ENCODE data around the gene EXD3. TPM values are rescaled to one million over a fixed set of nuclear protein-coding genes. Genes with fewer than 3 reads are reported as not detected.
"Not testable (repeated sequence)": the region's sequence is repeated elsewhere in the genome, so short reads cannot be mapped to it uniquely, and the experiment has no call there.

The EXD3 gene
- total and polyA plus RNA-seq, 9 donors: 7.4 to 19.0 (median 11.6) TPM

- Histone ChIP-seq H3K4me1 (ENCODE audit: control insufficient read depth, insufficient read depth, low read length) (peaks cover 21% of the 10 kb centered on the region), H3K27ac (ENCODE audit: low read length) (no peak overlapping the region), H3K9me3 (replicated peaks; ENCODE audit: control insufficient read depth, low read depth, low read length) (no peaks in the 10 kb centered on the region), H3K4me3 (ENCODE audit: low read length) (no peak overlapping the region), H3K27me3 (ENCODE audit: control insufficient read depth, insufficient read depth, low read length) (no peaks in the 10 kb centered on the region), H3K36me3 (ENCODE audit: control insufficient read depth, insufficient read depth, low read length) (no peaks in the 10 kb centered on the region)
- no peak for DNase-seq
- WGBS (ENCODE audit: insufficient coverage): 74% methylated on average over 26 of the region's 39 CpGs
These were observed 38.9 kb downstream of the EXD3 start for GRCh38 chr9:137383784-137384756.

- WGBS (ENCODE audit: insufficient coverage): 57% methylated on average over 14 of the region's 27 CpGs
- no peak for DNase-seq
These were observed 39.7 kb downstream of the EXD3 start for GRCh38 chr9:137383081-137383783.

GRCh38 chr9:137382444-137383080 lies 40.4 kb downstream of the EXD3 start:
- H3K27me3 ChIP-seq (ENCODE audit: control insufficient read depth, insufficient read depth, low read length): no peaks in the 10 kb centered on the region
- no peaks in the 10 kb centered on the region for H3K36me3 ChIP-seq (ENCODE audit: control insufficient read depth, insufficient read depth, low read length)
- H3K4me1 ChIP-seq (ENCODE audit: control insufficient read depth, insufficient read depth, low read length): peaks cover 7% of the 10 kb centered on the region
- H3K4me3 ChIP-seq (ENCODE audit: low read length): no peak overlapping the region
- 71% methylated on average over 24 of the region's 25 CpGs for WGBS (ENCODE audit: insufficient coverage)
- H3K9me3 ChIP-seq (replicated peaks; ENCODE audit: control insufficient read depth, low read depth, low read length): no peaks in the 10 kb centered on the region
- no peak overlapping the region for H3K27ac ChIP-seq (ENCODE audit: low read length)
- DNase-seq: no peak

More at GRCh38 chr9:137383081-137383783, 39.7 kb downstream of the EXD3 start:
- Histone ChIP-seq H3K27me3 (ENCODE audit: control insufficient read depth, insufficient read depth, low read length) (no peaks in the 10 kb centered on the region), H3K27ac (ENCODE audit: low read length) (no peak overlapping the region), H3K4me3 (ENCODE audit: low read length) (no peak overlapping the region), H3K9me3 (replicated peaks; ENCODE audit: control insufficient read depth, low read depth, low read length) (no peaks in the 10 kb centered on the region), H3K36me3 (ENCODE audit: control insufficient read depth, insufficient read depth, low read length) (no peaks in the 10 kb centered on the region), H3K4me1 (ENCODE audit: control insufficient read depth, insufficient read depth, low read length) (peaks cover 14% of the 10 kb centered on the region)

GRCh38 chr9:137381501-137382443 lies 41.2 kb downstream of the EXD3 start:
- no peaks in the 10 kb centered on the region for H3K36me3 ChIP-seq (ENCODE audit: control insufficient read depth, insufficient read depth, low read length)

GRCh38 chr9:137380606-137381005 lies 42.4 kb downstream of the EXD3 start:
- Histone ChIP-seq H3K27ac (ENCODE audit: low read length) (no peak overlapping the region), H3K36me3 (ENCODE audit: control insufficient read depth, insufficient read depth, low read length) (no peaks in the 10 kb centered on the region)

More at GRCh38 chr9:137381501-137382443, 41.2 kb downstream of the EXD3 start:
- no peak for DNase-seq
- H3K27me3 ChIP-seq (ENCODE audit: control insufficient read depth, insufficient read depth, low read length): no peaks in the 10 kb centered on the region
- no peaks in the 10 kb centered on the region for H3K9me3 ChIP-seq (replicated peaks; ENCODE audit: control insufficient read depth, low read depth, low read length)
- H3K4me3 ChIP-seq (ENCODE audit: low read length): no peak overlapping the region
- WGBS (ENCODE audit: insufficient coverage): 88% methylated on average over 47 of the region's 53 CpGs
- H3K4me1 ChIP-seq (ENCODE audit: control insufficient read depth, insufficient read depth, low read length): no peaks in the 10 kb centered on the region
- no peak overlapping the region for H3K27ac ChIP-seq (ENCODE audit: low read length)

GRCh38 chr9:137380171-137380570 lies 42.8 kb downstream of the EXD3 start:
- H3K4me3 ChIP-seq (ENCODE audit: low read length): no peak overlapping the region

More at GRCh38 chr9:137380606-137381005, 42.4 kb downstream of the EXD3 start:
- H3K4me3 ChIP-seq (ENCODE audit: low read length): no peak overlapping the region
- 92% methylated on average over 2 of the region's 7 CpGs for WGBS (ENCODE audit: insufficient coverage)
- DNase-seq: no peak
- H3K4me1 ChIP-seq (ENCODE audit: control insufficient read depth, insufficient read depth, low read length): no peaks in the 10 kb centered on the region
- H3K27me3 ChIP-seq (ENCODE audit: control insufficient read depth, insufficient read depth, low read length): no peaks in the 10 kb centered on the region
- H3K9me3 ChIP-seq (replicated peaks; ENCODE audit: control insufficient read depth, low read depth, low read length): no peaks in the 10 kb centered on the region

GRCh38 chr9:137379761-137380161 lies 43.2 kb downstream of the EXD3 start:
- no peaks in the 10 kb centered on the region for H3K27me3 ChIP-seq (ENCODE audit: control insufficient read depth, insufficient read depth, low read length)
- H3K27ac ChIP-seq (ENCODE audit: low read length): no peak overlapping the region
- H3K4me1 ChIP-seq (ENCODE audit: control insufficient read depth, insufficient read depth, low read length): no peaks in the 10 kb centered on the region
- DNase-seq: no peak
- WGBS (ENCODE audit: insufficient coverage): 93% methylated on average over 11 of the region's 12 CpGs
- no peaks in the 10 kb centered on the region for H3K9me3 ChIP-seq (replicated peaks; ENCODE audit: control insufficient read depth, low read depth, low read length)
- no peak overlapping the region for H3K4me3 ChIP-seq (ENCODE audit: low read length)
- no peaks in the 10 kb centered on the region for H3K36me3 ChIP-seq (ENCODE audit: control insufficient read depth, insufficient read depth, low read length)

More at GRCh38 chr9:137380171-137380570, 42.8 kb downstream of the EXD3 start:
- Histone ChIP-seq H3K9me3 (replicated peaks; ENCODE audit: control insufficient read depth, low read depth, low read length) (no peaks in the 10 kb centered on the region), H3K4me1 (ENCODE audit: control insufficient read depth, insufficient read depth, low read length) (no peaks in the 10 kb centered on the region), H3K27ac (ENCODE audit: low read length) (no peak overlapping the region), H3K27me3 (ENCODE audit: control insufficient read depth, insufficient read depth, low read length) (no peaks in the 10 kb centered on the region), H3K36me3 (ENCODE audit: control insufficient read depth, insufficient read depth, low read length) (no peaks in the 10 kb centered on the region)
- no peak for DNase-seq
- no CpG with 5 or more reads among the region's 16 CpGs for WGBS (ENCODE audit: insufficient coverage)

- H3K27ac ChIP-seq (ENCODE audit: low read length); H3K4me1 ChIP-seq (ENCODE audit: control insufficient read depth, insufficient read depth, low read length); H3K27me3 ChIP-seq (ENCODE audit: control insufficient read depth, insufficient read depth, low read length); H3K9me3 ChIP-seq (replicated peaks; ENCODE audit: control insufficient read depth, low read depth, low read length); DNase-seq; H3K4me3 ChIP-seq (ENCODE audit: low read length); H3K36me3 ChIP-seq (ENCODE audit: control insufficient read depth, insufficient read depth, low read length): not testable (repeated sequence)
- WGBS (ENCODE audit: insufficient coverage): 97% methylated on average over 6 of the region's 37 CpGs
These were observed 44.1 kb downstream of the EXD3 start for GRCh38 chr9:137378688-137379410.

- H3K4me3 ChIP-seq (ENCODE audit: low read length): no peak overlapping the region
- H3K9me3 ChIP-seq (replicated peaks; ENCODE audit: control insufficient read depth, low read depth, low read length): no peaks in the 10 kb centered on the region
- H3K27me3 ChIP-seq (ENCODE audit: control insufficient read depth, insufficient read depth, low read length): no peaks in the 10 kb centered on the region
- no peaks in the 10 kb centered on the region for H3K4me1 ChIP-seq (ENCODE audit: control insufficient read depth, insufficient read depth, low read length)
- no peak overlapping the region for H3K27ac ChIP-seq (ENCODE audit: low read length)
- DNase-seq: no peak
- H3K36me3 ChIP-seq (ENCODE audit: control insufficient read depth, insufficient read depth, low read length): no peaks in the 10 kb centered on the region
- WGBS (ENCODE audit: insufficient coverage): 89% methylated on average over 8 of the region's 12 CpGs
These were observed 46.6 kb downstream of the EXD3 start for GRCh38 chr9:137376386-137376785.
